ENCODE measurements around the gene HOXA13. TPM values are rescaled to one million over a fixed set of nuclear protein-coding genes. Genes with fewer than 3 reads are reported as not detected.

HOXA13 gene
- total RNA-seq, 1 experiment from 2014 or later = not detected

- BruUV-seq (replicated peaks) = no TSS peak
- intact Hi-C loops (cut with micrococcal nuclease) = no loop called here
These were observed 30.0 kb downstream of the HOXA13 start for GRCh38 chr7:27169658-27170425.

GRCh38 chr7:27168265-27168947 lies 31.5 kb downstream of the HOXA13 start:
- DNase-seq (ENCODE audit: unreplicated experiment) = no peak
- H3K9me3 Mint-ChIP-seq (ENCODE audit: unreplicated experiment) = no peaks in the 10 kb centered on the region
- ChIA-PET CTCF (interaction anchor here (0.6 to 1.6 kb wide), 6 partner anchors 9 to 644 kb away, joined by 3 to 9 read pairs (median 4); no protein-coding TSS in a partner anchor), POLR2A (interaction anchor here (0.5 to 6.3 kb wide), 8 partner anchors 9 to 969 kb away, joined by 3 to 42 read pairs (median 4); partner anchors contain the start of genes HOXA1 and HOXA6)
- H3K4me3 Mint-ChIP-seq (ENCODE audit: unreplicated experiment) = peak overlapping the region; percentile 79
- H3K27ac Mint-ChIP-seq (ENCODE audit: low read depth, unreplicated experiment) = peak overlapping the region; percentile 87
- no peaks in the 10 kb centered on the region for H3K27me3 Mint-ChIP-seq (ENCODE audit: insufficient read depth, unreplicated experiment)
- TF ChIP-seq, protein P1, sequence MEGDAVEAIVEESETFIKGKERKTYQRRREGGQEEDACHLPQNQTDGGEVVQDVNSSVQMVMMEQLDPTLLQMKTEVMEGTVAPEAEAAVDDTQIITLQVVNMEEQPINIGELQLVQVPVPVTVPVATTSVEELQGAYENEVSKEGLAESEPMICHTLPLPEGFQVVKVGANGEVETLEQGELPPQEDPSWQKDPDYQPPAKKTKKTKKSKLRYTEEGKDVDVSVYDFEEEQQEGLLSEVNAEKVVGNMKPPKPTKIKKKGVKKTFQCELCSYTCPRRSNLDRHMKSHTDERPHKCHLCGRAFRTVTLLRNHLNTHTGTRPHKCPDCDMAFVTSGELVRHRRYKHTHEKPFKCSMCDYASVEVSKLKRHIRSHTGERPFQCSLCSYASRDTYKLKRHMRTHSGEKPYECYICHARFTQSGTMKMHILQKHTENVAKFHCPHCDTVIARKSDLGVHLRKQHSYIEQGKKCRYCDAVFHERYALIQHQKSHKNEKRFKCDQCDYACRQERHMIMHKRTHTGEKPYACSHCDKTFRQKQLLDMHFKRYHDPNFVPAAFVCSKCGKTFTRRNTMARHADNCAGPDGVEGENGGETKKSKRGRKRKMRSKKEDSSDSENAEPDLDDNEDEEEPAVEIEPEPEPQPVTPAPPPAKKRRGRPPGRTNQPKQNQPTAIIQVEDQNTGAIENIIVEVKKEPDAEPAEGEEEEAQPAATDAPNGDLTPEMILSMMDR (IDR thresholded peaks at IDR 0.05; ENCODE audit: unreplicated experiment) = no peak
- peaks cover 18% of the 10 kb centered on the region for H3K36me3 Mint-ChIP-seq (ENCODE audit: insufficient read depth, unreplicated experiment)
- H3K4me1 Mint-ChIP-seq (ENCODE audit: insufficient read depth, unreplicated experiment) = peaks cover 20% of the 10 kb centered on the region
- intact Hi-C loops (cut with micrococcal nuclease) = no loop called here
- no TSS peak for BruUV-seq (replicated peaks)

More at GRCh38 chr7:27169658-27170425, 30.0 kb downstream of the HOXA13 start:
- Mint-ChIP-seq H3K9me3 (ENCODE audit: unreplicated experiment) (no peaks in the 10 kb centered on the region), H3K4me3 (ENCODE audit: unreplicated experiment) (peak overlapping the region; percentile 79), H3K27me3 (ENCODE audit: insufficient read depth, unreplicated experiment) (no peaks in the 10 kb centered on the region), H3K36me3 (ENCODE audit: insufficient read depth, unreplicated experiment) (peaks cover 12% of the 10 kb centered on the region), H3K4me1 (ENCODE audit: insufficient read depth, unreplicated experiment) (peaks cover 20% of the 10 kb centered on the region), H3K27ac (ENCODE audit: low read depth, unreplicated experiment) (peak overlapping the region; percentile 87)
- POLR2A ChIA-PET = interaction anchor here (0.6 to 6.3 kb wide), 13 partner anchors 7 to 970 kb away, joined by 3 to 59 read pairs (median 12); partner anchors contain the start of genes HOXA1, HOXA5, HOXA6 and SKAP2
- TF ChIP-seq, protein P1 (IDR thresholded peaks at IDR 0.05; ENCODE audit: unreplicated experiment) = no peak
- DNase-seq (ENCODE audit: unreplicated experiment) = peak; percentile 55
- CTCF ChIA-PET = interaction anchor here (1.0 to 1.8 kb wide), 8 partner anchors 10 to 800 kb away, joined by 3 to 5 read pairs (median 4); partner anchors contain the start of gene HOXA5

GRCh38 chr7:27167916-27168264 lies 32.0 kb downstream of the HOXA13 start:
- Mint-ChIP-seq H3K27ac (ENCODE audit: low read depth, unreplicated experiment) (peak overlapping the region; percentile 25), H3K4me3 (ENCODE audit: unreplicated experiment) (no peak overlapping the region), H3K27me3 (ENCODE audit: insufficient read depth, unreplicated experiment) (no peaks in the 10 kb centered on the region), H3K4me1 (ENCODE audit: insufficient read depth, unreplicated experiment) (peaks cover 20% of the 10 kb centered on the region), H3K36me3 (ENCODE audit: insufficient read depth, unreplicated experiment) (peaks cover 18% of the 10 kb centered on the region), H3K9me3 (ENCODE audit: unreplicated experiment) (no peaks in the 10 kb centered on the region)
- TF ChIP-seq, protein P1 (IDR thresholded peaks at IDR 0.05; ENCODE audit: unreplicated experiment) = no peak
- CTCF ChIA-PET = interaction anchor here (0.6 to 1.6 kb wide), 5 partner anchors 12 to 645 kb away, joined by 3 to 9 read pairs (median 4); no protein-coding TSS in a partner anchor
- no TSS peak for BruUV-seq (replicated peaks)
- POLR2A ChIA-PET = interaction anchor here (0.5 to 6.3 kb wide), 7 partner anchors 9 to 1227 kb away, joined by 3 to 36 read pairs (median 4); partner anchors contain the start of gene HOXA6
- DNase-seq (ENCODE audit: unreplicated experiment) = no peak
- intact Hi-C loops (cut with micrococcal nuclease) = no loop called here

Measured in MCF 10A (cell line).